Keratinocyte (primary cell): ENCODE data around the gene FGF22. TPM values are rescaled to one million over a fixed set of nuclear protein-coding genes. Genes with fewer than 3 reads are reported as not detected.

Experiments
- DNase-seq: peaks from one replicate; pipeline ENCODE4 v3.0.0-alpha.2; 2011; ENCODE audit warnings: low read depth, missing footprints, low spot score
- FAIRE-seq: peaks from 2 replicates; lab custom pipeline; 2011; peaks lifted over from hg19 to GRCh38; lab: Jason Lieb, UNC
- H2AFZ ChIP-seq: 2 replicates; pipeline ENCODE4 v1.6.0; 2012; ENCODE audit warnings: low read length, control low read depth, inconsistent platforms; ENCODE audit not compliant: control insufficient read depth
- H3K27ac ChIP-seq: 2 replicates; pipeline ENCODE4 v1.5.1; 2011; ENCODE audit warnings: low read length; ENCODE audit not compliant: control insufficient read depth, insufficient read depth
- H3K27me3 ChIP-seq: 3 replicates; pipeline ENCODE4 v1.6.0; 2011; ENCODE audit warnings: low read length; ENCODE audit not compliant: control insufficient read depth, insufficient read depth; ENCODE audit errors: extremely low read depth
- H3K36me3 ChIP-seq, 2 experiments: 2 replicates in 1 of 2; 3 replicates in 1 of 2; pipeline ENCODE4 v1.5.1; 2011; ENCODE audit warnings: low read length in 2 of 2, mild to moderate bottlenecking in 1 of 2; ENCODE audit not compliant: control insufficient read depth in 2 of 2, insufficient read depth in 2 of 2; ENCODE audit errors: extremely low read depth in 1 of 2
- H3K4me1 ChIP-seq: 3 replicates; pipeline ENCODE4 v1.5.1; 2011; ENCODE audit warnings: low read length; ENCODE audit not compliant: control insufficient read depth, insufficient read depth; ENCODE audit errors: extremely low read depth
- H3K4me2 ChIP-seq: 3 replicates; pipeline ENCODE4 v1.6.0; 2011; ENCODE audit warnings: low read depth, low read length; ENCODE audit not compliant: control insufficient read depth, insufficient read depth; ENCODE audit errors: extremely low read depth
- H3K4me3 ChIP-seq, 3 experiments: fragments of 200-600 bp in 1 of 3; sonication (generic) in 1 of 3; 2 replicates in 2 of 3; 3 replicates in 1 of 3; pipeline ENCODE4 v1.5.1; 2011 to 2016; ENCODE audit warnings: low read length in 3 of 3, mild to moderate bottlenecking in 3 of 3, control low read depth in 2 of 3, inconsistent platforms in 1 of 3, low read depth in 1 of 3, mixed read lengths in 1 of 3, mixed run types in 1 of 3, moderate library complexity in 1 of 3; ENCODE audit not compliant: control insufficient read depth in 2 of 3, insufficient read depth in 2 of 3; ENCODE audit errors: extremely low read depth in 1 of 3
- H3K79me2 ChIP-seq: 2 replicates; pipeline ENCODE4 v1.6.0; 2012; ENCODE audit warnings: low read length; ENCODE audit not compliant: control insufficient read depth, insufficient read depth
- H3K9ac ChIP-seq: 3 replicates; pipeline ENCODE4 v1.6.0; 2011; ENCODE audit warnings: low read length; ENCODE audit not compliant: control insufficient read depth, insufficient read depth; ENCODE audit errors: extremely low read depth
- H3K9me1 ChIP-seq: 3 replicates; pipeline ENCODE4 v1.6.0; 2011; ENCODE audit warnings: low read length; ENCODE audit not compliant: control insufficient read depth, insufficient read depth; ENCODE audit errors: extremely low read depth
- H3K9me3 ChIP-seq: 2 replicates; pipeline ENCODE4 v1.5.1; 2012; ENCODE audit warnings: low read depth, low read length; ENCODE audit not compliant: control insufficient read depth
- H4K20me1 ChIP-seq: 3 replicates; pipeline ENCODE4 v1.6.0; 2011; ENCODE audit warnings: low read length; ENCODE audit not compliant: control insufficient read depth, insufficient read depth; ENCODE audit errors: extremely low read depth
- EZH2 ChIP-seq: IDR thresholded peaks from one replicate; pipeline ENCODE4 v1.6.1; 2012; ENCODE audit warnings: inconsistent platforms, mild to moderate bottlenecking, low read length, moderate library complexity
- dilution Hi-C: fragments of 300-500 bp; cut with MboI; formaldehyde crosslinking; loops from one replicate; pipeline ENCODE4 v1.7.0; 2020; ENCODE audit warnings: low sequenced_read_pairs; ENCODE audit not compliant: extremely low pct_ligation_motif_present
- polyA plus RNA-seq, 5 experiments: library from polyadenylated mRNA; depleted of rRNA in 3 of 5; stranded (reverse) in 3 of 5; stranded (forward) in 1 of 5; unstranded in 1 of 5; fragments of >200 nt; gene quantifications; 1 replicate in 1 of 5; 2 replicates in 3 of 5; 3 replicates in 1 of 5; pipeline versions ENCODE4 v1.2.1 to v1.2.3, GENCODE V29; 2011 to 2012; ENCODE audit warnings: missing spikeins in 2 of 5, low read depth in 1 of 5, low replicate concordance in 1 of 5
- TF ChIP-seq, protein P1 (sequence below), 3 experiments: IDR thresholded peaks in 1 of 3; conservative IDR thresholded peaks in 1 of 3; optimal IDR thresholded peaks in 1 of 3; 2 replicates in 2 of 3; 3 replicates in 1 of 3; pipeline versions ENCODE3 to v1.5.1; 2011; ENCODE audit warnings: low read length in 3 of 3, mild to moderate bottlenecking in 3 of 3, moderate library complexity in 2 of 3, control low read depth in 1 of 3, inconsistent platforms in 1 of 3; ENCODE audit not compliant: insufficient read depth in 2 of 3; ENCODE audit errors: extremely low read depth in 1 of 3

FGF22 gene
- polyA plus RNA-seq, 1 donor (not counting 4 experiments of a cell fraction or from before 2014, with no cell fraction given) = not detected

- Histone ChIP-seq H4K20me1 (peaks cover 21% of the 10 kb centered on the region), H3K9me1 (peaks cover 2% of the 10 kb centered on the region), H2AFZ (no peak overlapping the region), H3K9ac (peak overlapping the region; percentile 64), H3K36me3 (peaks cover 9 to 29% of the 10 kb centered on the region in 2 experiments), H3K79me2 (peaks cover 23% of the 10 kb centered on the region), H3K27me3 (no peaks in the 10 kb centered on the region), H3K4me1 (peaks cover 26% of the 10 kb centered on the region), H3K9me3 (no peaks in the 10 kb centered on the region), H3K4me2 (peak overlapping the region; percentile 90), H3K4me3 (peak overlapping the region; percentile 26 to 66 (median 65)), H3K27ac (peak overlapping the region; percentile 70)
- dilution Hi-C loops = no loop called here
- no peak for DNase-seq
- TF ChIP-seq, protein P1, sequence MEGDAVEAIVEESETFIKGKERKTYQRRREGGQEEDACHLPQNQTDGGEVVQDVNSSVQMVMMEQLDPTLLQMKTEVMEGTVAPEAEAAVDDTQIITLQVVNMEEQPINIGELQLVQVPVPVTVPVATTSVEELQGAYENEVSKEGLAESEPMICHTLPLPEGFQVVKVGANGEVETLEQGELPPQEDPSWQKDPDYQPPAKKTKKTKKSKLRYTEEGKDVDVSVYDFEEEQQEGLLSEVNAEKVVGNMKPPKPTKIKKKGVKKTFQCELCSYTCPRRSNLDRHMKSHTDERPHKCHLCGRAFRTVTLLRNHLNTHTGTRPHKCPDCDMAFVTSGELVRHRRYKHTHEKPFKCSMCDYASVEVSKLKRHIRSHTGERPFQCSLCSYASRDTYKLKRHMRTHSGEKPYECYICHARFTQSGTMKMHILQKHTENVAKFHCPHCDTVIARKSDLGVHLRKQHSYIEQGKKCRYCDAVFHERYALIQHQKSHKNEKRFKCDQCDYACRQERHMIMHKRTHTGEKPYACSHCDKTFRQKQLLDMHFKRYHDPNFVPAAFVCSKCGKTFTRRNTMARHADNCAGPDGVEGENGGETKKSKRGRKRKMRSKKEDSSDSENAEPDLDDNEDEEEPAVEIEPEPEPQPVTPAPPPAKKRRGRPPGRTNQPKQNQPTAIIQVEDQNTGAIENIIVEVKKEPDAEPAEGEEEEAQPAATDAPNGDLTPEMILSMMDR (optimal IDR thresholded peaks at IDR 0.05 in 1 of 3, IDR thresholded peaks at IDR 0.05 in 1 of 3, conservative IDR thresholded peaks at IDR 0.05 in 1 of 3; ENCODE audit: extremely low read depth in 1 of 3, insufficient read depth in 2 of 3, low read length in 3 of 3) = peak in 1 of 3 experiments; percentile 3
- no peak for TF ChIP-seq EZH2
- no peak for FAIRE-seq
Observed at GRCh38 chr19:679418-680286, 40.0 kb downstream of the FGF22 start.

- Histone ChIP-seq H3K36me3 (peaks cover 9 to 29% of the 10 kb centered on the region in 2 experiments), H3K4me3 (peak overlapping the region; percentile 26 to 65 (median 51)), H3K27me3 (no peaks in the 10 kb centered on the region), H3K79me2 (peaks cover 23% of the 10 kb centered on the region), H3K9me1 (peaks cover 2% of the 10 kb centered on the region), H2AFZ (peak overlapping the region; percentile 49), H3K4me1 (peaks cover 25% of the 10 kb centered on the region), H3K9ac (peak overlapping the region; percentile 70), H3K27ac (peak overlapping the region; percentile 83), H4K20me1 (peaks cover 21% of the 10 kb centered on the region), H3K4me2 (peak overlapping the region; percentile 90), H3K9me3 (no peaks in the 10 kb centered on the region)
- TF ChIP-seq, protein P1 (optimal IDR thresholded peaks at IDR 0.05 in 1 of 3, IDR thresholded peaks at IDR 0.05 in 1 of 3, conservative IDR thresholded peaks at IDR 0.05 in 1 of 3; ENCODE audit: extremely low read depth in 1 of 3, insufficient read depth in 2 of 3, low read length in 3 of 3) = peak; percentile 14 to 77 (median 47)
- no peak for TF ChIP-seq EZH2
- FAIRE-seq (peak; percentile 5), DNase-seq (peak; percentile 92)
- dilution Hi-C loops = no loop called here
Observed at GRCh38 chr19:680287-681028, 40.8 kb downstream of the FGF22 start.
